ENCODE data around the gene FAM120A.

FAM120A gene

DNA sequence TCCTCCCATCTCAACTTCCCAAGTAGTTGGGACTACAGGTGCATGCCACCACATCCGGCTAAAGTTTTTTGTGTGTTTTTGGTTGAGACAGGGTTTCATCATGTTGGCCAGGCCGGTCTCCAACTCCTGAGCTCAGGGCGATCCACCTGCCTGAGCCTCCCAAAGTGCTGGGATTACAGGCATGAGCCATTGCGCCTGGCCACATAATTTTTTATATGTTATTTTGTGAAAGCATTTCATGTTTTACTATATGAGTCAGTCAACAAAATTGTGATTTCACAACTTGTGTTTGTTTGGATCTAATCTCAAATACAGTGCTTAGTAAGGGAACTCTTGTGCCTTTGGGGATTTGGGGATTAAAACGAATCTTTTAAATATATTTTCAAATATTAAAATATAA lies 21.9 kb downstream of the FAM120A start:
- no peak for DNase-seq (ENCODE audit: low read depth)

DNA sequence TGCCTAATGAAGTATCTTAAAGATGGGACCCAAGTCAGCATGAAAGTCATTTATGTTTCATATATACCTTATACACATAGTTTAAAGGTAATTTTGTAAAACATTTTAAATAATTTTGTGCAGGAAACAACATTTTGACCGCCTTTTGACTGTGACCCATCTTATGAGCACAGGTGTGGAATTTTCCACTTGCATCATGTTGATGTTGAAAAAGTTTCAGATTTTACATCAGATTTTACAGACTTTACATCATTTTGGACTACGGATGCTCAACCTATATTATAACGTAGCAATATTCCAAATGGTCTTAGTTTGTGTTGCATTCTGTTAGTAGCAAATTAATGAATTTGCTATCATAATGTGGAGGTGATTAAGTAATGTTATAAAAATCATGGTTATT lies 23.6 kb downstream of the FAM120A start:
- no peak for DNase-seq (ENCODE audit: low read depth)

DNA sequence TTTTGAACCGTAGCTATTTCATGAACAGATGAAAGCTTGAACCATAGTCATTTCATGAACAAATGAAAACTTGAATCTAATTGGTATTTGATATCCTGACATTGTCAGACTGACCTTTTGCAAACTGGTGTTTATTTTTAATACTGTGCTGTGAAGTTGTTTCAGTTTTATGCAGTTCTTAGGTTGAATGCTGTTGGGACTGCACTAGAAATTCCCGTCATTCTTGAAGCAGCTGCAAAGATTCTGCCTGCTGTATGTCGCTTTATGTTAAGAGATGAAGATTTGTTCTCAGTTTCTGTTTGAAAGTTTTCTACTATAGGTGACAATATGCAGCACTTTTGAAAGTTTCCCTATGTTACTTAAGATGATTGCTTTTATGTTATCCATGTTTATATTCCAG lies 24.4 kb downstream of the FAM120A start:
- no peak for DNase-seq (ENCODE audit: low read depth)

DNA sequence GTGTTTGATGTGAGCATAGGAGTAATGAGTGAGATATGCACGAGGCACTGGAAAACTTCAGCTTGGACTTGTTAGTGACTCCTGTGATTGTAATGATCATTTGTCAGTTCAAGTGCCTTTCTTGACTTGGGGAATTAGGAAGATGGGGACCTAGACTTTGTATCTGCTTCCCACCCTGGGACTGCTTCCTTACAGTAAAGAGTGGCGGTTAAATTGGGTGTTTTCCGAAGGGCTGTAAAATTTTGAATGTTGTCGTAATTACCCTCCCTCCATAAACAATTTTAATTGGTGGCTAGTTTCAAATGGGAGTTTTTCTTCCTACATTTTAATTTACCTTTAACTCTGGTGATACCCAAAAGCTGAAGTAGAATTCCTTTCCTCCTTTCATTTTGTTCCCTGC lies 25.4 kb downstream of the FAM120A start:
- no peak for DNase-seq (ENCODE audit: low read depth)

DNA sequence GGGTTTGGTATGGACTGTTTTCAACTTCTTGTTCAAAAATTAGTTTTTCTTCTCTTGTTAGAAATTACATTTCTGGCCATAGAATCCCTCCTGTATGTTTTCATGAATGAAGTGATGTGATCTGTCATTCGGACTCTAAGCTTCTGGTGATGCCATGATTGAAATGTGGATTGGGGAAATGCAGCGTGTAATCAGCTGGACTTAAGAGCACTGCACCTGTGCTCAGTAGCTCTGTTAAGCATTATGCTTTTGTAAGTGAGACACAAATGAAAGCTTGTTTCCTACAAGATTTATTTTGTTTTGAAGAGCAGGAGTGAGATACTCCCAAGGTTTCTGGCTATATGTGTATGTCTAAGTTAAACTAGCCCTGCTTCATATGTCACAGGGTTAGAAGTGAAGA lies 25.9 kb downstream of the FAM120A start:
- no peak for DNase-seq (ENCODE audit: low read depth)

DNA sequence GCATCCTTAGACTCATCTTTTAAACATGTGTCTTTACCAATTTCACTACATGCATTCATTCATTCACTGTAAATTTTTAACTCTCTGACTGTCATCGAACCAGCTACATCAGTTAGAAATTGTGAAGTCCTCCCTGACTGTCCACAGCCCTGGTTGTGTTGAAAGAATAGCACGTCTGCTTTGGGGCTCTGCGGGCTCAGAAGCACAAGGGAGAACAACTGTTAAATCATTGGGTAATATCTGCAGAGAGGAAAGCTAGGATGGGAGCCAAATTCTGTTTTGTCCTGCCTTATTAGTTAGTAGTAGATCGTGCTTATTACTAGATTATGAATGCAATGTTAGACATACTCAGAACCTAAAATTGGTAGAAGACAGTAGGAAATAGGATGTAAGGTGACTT lies 28.2 kb downstream of the FAM120A start:
- no peak for DNase-seq (ENCODE audit: low read depth)

DNA sequence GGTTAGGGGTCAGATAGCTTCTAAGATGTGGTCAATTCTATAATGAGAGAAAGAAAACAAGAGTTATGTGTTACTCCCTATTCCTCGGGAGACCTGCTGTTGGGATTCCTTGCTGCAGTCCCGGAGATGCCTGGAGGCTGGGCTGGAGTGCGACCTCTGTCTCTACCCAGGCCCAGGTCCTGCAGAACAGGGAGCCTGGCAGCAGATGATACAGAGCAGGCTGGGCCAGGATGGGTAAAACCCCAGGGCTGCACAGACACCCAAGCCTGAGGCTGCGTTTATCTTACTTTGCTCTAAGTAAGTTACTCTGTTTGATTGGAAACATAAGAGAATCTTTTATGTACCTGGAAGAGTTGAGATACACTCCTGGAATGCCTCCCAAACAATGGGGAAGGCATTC lies 28.8 kb downstream of the FAM120A start:
- no peak for DNase-seq (ENCODE audit: low read depth)

DNA sequence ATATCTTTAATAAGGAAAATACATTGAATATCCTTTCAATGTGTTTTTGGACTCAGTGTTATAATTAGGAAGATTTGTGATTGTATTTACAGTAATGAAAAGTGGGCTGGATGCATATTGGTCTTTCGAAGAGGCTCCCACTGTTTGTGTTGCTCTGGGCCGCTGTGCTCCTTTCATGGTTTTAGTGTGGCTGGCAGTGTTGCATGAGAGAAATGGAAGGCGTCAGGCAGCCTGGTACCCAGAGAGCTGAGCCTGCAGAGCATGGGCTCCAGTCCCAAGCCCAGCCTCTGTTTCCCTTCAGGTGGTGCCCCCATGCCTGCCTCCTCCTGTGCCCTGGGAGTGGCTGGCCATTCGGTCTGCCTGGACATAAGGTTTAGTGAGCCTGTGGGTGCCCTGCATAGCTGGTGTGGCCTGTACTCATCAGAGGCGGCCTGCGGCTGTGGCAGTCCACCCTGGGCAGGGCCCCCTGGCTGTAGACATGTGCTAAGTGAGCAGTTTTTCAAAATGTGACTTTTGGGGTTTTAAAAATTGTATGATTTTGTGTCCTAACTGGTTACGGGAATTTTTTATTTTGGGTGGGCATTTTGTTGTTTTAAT lies 29.3 kb downstream of the FAM120A start:
- no peak for DNase-seq (ENCODE audit: low read depth)

DNA sequence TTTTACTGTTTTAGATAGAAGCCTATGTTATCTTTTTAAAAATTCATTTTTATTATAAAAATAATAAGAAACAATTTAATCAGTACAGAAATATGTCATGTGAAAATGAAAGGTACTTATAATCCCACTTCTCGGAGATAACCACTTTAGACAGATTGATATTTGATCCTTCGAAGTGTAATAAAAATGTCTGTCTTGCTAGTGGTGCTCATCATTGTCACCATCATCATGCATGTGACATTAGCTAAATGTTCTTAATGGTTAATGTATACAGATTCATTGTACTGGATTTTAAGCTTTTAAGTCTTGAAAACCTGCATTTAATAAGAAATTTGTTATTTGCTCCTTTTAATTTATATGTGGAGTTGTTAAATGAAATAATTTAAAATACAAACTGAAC lies 32.0 kb downstream of the FAM120A start:
- DNase-seq (ENCODE audit: low read depth), result no peak

DNA sequence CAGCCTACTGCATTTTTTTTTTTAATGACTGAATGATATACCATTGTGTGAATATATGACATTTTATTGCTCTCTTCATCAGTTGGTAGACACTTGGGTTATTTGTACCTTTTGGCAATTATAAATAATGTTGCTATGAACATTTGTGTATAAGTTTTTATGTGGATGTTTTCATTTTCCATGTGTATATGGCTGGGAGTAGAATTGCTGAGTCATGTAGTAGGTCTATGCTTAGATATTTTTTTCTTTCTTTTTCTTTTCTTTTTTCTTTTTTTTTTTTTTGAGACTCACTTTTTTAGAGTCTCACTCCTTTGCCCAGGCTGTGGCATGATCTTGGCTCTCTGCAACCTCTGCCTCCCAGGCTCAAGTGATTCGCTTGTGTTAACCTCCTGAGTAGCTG lies 34.8 kb downstream of the FAM120A start:
- no peak for DNase-seq (ENCODE audit: low read depth)

DNA sequence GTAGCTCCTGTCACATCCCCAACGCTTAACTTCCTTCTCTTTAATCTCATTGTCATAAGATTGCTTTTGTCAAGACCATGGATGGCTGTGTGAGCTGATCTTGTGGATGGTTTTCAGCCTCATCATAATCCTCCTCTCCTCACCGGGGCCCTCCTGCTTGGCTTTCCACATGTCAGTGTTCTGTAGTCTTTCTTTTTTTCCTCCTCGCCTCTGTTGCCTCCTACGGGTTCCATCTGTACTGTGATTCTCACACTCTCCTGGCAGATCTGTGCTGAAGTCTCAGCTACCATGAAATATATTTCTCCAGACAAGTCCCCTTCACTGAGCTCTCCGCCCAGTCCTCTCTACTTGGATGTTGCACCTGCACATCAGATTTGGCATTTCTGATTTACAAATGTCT lies 36.8 kb downstream of the FAM120A start:
- DNase-seq (ENCODE audit: low read depth), result no peak

DNA sequence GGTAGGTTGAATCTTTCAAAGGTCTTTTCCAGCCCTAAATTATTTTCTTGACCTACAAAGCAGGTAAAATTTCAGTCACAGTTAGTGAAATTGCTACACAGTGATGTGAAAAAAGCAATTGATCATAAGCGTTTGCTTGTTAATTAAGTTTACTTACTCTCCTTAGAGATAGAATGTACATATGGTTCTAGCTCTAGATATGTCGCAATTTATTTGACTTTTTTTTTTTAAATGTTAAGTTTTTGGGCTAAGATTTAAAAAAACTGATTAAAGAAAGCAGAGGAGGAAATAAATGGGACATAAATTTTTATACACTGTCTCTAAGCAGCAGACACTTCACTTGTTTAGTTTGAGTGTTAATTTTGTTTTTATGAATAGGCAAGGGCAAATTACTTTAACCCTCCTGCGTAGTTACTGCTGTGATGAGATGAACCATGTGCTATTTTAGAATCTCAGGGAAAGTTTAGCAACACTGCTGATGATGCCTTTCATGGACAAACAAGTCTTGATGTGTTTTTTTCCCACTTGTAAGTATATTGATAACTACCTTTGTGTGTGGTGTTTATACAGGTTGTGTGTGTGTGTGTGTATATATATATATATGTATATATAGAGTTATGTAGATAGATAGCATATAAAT lies 40.2 kb downstream of the FAM120A start:
- no peak for DNase-seq (ENCODE audit: low read depth)

DNA sequence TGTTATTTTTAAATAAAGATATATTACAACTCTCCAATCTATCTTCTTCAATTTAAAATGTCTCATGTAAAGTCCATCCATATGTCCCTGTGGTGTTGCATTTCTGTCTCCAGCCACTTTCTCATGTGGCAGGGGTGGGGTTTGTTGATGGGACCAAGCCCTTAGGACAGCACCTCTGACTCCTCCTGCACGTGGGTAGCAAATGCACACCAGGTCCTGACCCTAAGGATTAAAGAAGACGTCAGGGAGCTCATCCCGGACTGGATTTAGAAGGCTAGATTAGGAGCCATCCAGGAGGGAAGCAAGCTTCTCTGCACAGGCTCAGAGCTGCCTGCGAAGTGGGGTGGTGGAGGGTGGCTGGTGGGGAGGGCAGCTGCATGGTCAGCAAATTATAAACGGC lies 40.8 kb downstream of the FAM120A start:
- DNase-seq (ENCODE audit: low read depth), result no peak

DNA sequence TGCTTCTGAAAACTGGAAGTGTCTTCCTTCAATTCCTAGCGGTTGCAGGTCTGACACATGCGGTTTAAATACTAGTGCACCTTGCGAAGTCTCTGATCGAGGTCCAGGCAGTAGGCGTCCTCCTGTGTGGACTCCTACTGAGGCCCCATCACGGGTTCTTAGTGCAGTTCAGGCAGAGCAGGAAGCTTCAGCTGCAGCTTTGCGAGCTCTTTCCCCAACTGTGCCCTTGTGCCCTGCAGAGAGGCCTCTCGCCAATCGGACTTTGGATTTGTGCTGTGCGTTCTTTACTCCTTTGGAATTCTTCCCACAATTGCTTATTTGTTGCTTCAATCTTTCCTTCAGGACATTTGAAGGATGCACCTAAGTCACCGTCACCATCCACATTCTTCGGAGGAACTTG lies 42.5 kb downstream of the FAM120A start:
- DNase-seq (ENCODE audit: low read depth), result no peak

DNA sequence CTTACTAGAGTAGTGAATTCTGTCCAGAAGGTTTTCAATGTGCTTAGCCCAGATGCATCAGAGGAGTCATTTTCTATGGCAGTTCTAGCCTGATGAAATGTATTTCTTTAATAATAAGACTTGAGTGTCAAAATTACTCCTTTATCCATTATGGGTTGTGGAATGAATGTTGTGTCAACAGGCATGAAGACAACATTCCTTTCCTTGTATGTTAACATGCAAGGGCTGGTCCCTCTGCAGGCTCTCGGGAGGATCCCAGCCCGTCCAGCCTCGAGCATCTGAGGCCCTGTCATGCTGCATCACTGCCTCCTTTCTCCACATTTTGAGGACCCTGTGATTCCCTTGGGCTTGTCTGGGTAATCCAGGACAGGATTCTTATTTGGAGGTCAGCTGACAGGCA lies 44.8 kb downstream of the FAM120A start:
- DNase-seq (ENCODE audit: low read depth), result no peak

DNA sequence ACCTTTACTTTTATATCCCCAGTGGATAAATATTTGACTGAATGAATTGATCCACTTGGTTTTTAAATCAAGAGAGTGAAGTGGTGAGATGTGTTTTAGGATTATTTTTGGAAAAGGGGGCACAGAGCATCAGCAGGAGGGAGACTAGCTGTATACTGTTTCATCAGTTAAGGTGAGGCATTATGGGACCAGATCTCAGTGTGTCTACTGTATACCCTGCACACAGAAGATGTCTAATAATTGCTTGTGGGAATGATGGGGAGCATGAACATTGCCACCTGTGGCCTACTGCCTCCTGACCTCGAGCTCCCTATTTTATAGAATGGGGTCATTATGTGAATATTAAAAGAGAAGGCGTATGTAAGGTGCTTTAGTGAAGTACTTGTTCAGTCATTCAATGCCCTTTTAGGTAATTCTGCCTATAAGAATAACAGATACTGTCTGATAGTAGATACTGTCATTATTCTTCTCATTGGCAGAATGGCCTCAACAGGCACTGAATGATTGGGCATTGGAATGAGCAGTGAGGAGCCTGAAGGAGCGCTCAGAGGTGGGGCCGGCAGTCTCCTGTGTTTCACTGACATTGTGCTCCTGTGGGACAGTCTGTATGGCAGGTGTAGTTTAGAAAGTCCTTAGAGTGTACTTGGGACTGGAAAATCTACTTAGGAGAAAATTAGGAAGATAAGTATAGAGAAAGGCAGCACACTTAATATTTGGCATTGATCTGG lies 49.2 kb downstream of the FAM120A start:
- no peak for DNase-seq (ENCODE audit: low read depth)

DNA sequence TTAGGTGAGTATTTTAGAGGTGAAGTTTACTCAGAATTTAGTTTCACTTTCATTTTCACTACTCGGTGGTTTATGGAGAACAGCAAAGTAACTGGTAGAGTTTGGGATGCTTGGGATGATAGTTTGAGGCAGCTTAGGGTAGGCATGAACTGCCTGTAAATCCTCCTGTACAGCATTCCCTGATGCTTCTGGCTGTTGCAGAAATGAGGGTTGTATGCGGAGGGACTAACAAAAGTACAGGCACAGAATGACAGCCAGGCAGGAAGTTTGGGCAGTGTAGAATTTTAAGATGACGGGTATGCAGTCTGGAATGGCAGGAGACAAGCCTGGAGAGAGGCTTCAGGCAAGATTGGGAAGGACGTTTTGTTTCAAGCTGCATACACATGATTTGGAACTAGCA lies 49.9 kb downstream of the FAM120A start:
- DNase-seq (ENCODE audit: low read depth), result no peak

DNA sequence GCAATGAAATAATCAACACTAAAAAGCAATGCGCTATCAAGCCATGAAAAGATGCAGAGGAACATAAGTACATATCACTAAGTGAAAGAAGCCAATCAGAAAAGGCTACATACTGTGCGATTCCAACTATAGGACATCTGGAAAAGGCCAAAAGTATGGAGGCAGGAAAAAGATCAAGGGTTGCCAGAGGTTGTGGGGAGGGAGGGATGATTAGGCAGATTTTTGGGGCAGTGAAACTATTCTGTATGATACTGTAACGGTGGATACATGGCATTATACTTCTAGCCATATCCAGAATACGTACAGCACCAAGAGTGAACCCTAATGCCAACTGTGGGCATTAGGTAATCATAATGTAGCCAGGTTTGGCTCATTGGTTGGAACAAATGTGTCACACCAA lies 51.9 kb downstream of the FAM120A start:
- no peak for DNase-seq (ENCODE audit: low read depth)

DNA sequence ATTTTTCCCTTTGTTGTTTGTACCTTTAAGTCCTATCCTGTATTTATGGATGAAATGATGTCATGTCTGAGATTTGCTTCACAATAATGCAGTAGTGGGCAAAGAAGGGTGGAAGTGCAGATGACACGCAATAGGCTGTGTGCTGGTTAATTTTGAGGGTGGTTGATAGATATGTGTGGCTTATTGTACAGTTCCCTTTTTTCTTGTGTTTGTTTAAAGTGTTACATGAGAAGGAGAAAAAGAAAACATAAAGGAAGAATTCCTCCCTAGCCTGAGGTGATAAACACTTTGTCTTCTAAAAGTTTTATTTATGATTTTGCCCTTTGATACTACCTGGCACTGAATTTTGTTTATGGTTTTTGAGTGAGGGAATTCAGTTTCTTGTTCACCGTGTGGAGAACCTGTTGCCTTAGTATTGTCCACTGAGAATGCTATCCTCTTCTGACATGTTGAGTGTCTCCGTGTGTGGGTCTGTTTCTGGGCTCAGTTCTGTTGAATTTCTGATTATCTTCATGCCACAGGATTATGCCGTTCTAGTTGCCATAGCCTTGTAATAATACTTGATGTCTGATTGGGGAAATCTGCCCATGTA lies 54.2 kb downstream of the FAM120A start:
- no peak for DNase-seq (ENCODE audit: low read depth)

DNA sequence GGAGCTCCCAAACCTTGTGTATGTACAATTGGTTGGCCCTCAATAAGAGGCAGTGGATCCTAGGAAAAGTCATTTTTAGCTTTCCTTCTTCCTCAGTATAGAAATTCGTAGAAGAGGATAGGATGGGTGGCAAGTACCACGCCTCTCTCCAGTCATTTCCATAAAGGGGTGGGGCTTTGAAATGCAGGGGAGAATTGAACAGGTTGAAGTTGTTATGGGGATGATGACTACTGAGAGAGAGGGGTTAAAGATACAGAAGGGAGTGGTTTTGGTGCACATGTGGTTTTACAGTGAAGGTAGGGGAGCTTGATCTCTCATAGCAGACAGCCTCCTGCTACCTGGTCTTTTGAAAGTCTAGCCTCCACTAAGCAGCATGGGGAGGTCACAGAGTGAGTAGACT lies 56.3 kb downstream of the FAM120A start:
- no peak for DNase-seq (ENCODE audit: low read depth)

DNA sequence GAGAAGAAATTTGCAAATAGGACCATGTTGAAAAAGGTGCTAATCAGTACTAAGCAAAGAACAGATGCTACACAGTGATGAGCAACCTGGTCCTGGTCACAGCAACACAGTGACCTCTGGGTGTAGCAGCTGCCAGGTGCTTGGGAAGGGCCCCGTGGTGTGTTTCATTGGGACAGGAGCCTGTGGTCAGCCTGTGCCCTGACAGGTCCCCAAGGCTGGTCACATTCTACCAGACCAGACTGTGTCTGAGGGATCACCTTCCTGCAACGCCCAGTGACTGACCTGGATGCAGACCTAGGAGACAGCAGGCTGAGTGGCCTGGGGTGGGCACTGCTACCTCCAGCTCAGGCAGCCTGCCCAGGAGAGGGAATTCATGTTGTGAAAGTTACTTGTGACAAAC lies 56.7 kb downstream of the FAM120A start:
- DNase-seq (ENCODE audit: low read depth), result no peak

DNA sequence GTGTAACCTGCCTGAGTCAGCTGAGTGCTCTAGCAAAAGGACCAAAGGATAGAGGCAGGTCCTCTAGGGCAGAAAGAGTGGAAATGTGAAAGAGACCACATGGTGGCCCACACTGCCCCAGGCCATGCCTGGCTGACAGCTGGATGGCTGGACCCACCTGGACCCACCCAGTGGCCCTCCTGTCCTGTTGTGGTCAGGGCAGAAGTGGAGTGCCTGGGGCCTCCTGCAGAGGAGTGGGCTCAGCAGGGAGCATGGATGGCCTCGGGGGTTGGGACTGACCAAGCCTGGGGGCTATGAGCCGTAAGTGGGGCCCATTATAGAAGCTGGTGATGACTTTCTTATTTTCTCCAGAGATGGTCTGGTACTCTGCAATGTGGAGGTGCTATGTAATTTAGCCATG lies 57.6 kb downstream of the FAM120A start:
- DNase-seq (ENCODE audit: low read depth), result no peak

DNA sequence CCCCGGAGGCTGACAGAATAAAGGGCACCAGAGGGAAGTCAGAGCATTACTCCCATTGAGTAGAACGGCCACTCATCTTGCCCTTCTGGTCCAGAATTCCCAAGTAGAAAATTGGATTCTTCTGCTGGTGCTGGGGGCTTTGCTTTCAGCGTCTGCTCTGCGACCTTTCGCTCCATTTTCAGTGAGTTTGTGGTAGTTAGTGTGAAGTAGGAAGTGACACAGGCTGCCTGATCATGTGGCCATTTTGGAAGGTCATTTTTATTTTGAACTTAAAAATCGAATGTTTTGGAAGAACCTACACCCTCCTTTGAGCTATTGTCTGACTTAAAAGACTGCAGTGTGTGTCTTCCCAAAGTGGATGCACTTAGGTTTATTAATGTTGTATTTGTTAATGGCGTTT lies 58.6 kb downstream of the FAM120A start:
- no peak for DNase-seq (ENCODE audit: low read depth)

Data from stimulated activated CD8-positive, alpha-beta memory T cell treated with anti-CD3 and anti-CD28 coated beads, Interleukin-12 subunit alpha, Interleukin-12 subunit beta, amount 100 ng/mL, for 1 hour (primary cell).